Spleen (tissue), 11 donors: ENCODE measurements around the gene ZCWPW1. TPM values are rescaled to one million over a fixed set of nuclear protein-coding genes. Genes with fewer than 3 reads are reported as not detected.

ENCODE experiments used
- DNase-seq: peaks from one replicate; pipeline ENCODE4 v3.0.0-alpha.2; 2020
- H3K27ac ChIP-seq, 8 donors: fragments of 200-600 bp; sonication (generic) in 7 of 8; 1 replicate in 4 of 8; 2 replicates in 4 of 8; pipeline versions ENCODE4 v1.5.0 to v1.8.0; 2016 to 2021; ENCODE audit warnings: inconsistent platforms in 4 of 8, mild to moderate bottlenecking in 4 of 8, moderate library complexity in 1 of 8
- H3K27me3 ChIP-seq, 7 donors: fragments of 200-600 bp; sonication (generic) in 6 of 7; replicated peaks in 1 of 7; 1 replicate in 4 of 7; 2 replicates in 3 of 7; pipeline versions ENCODE4 v1.5.0 to v1.8.0; 2016 to 2021; ENCODE audit warnings: inconsistent platforms in 3 of 7, mild to moderate bottlenecking in 1 of 7
- H3K36me3 ChIP-seq, 6 donors: fragments of 200-600 bp; sonication (generic) in 5 of 6; 1 replicate in 4 of 6; 2 replicates in 2 of 6; pipeline versions ENCODE4 v1.5.0 to v1.8.0; 2016 to 2021; ENCODE audit warnings: inconsistent platforms in 2 of 6
- H3K4me1 ChIP-seq, 6 donors: fragments of 200-600 bp; sonication (generic) in 5 of 6; 1 replicate in 3 of 6; 2 replicates in 3 of 6; pipeline versions ENCODE4 v1.5.0 to v1.8.0; 2016 to 2021; ENCODE audit warnings: inconsistent platforms in 3 of 6
- H3K4me3 ChIP-seq, 8 donors: fragments of 200-600 bp; sonication (generic) in 7 of 8; 1 replicate in 4 of 8; 2 replicates in 4 of 8; pipeline versions ENCODE4 v1.5.0 to v1.8.0; 2016 to 2021; ENCODE audit warnings: inconsistent platforms in 4 of 8, mild to moderate bottlenecking in 4 of 8, moderate library complexity in 2 of 8
- H3K9me3 ChIP-seq, 8 donors: fragments of 200-600 bp; sonication (generic) in 7 of 8; 1 replicate in 4 of 8; 2 replicates in 4 of 8; pipeline versions ENCODE4 v1.5.0 to v1.8.0; 2016 to 2021; ENCODE audit warnings: inconsistent platforms in 4 of 8
- CTCF ChIP-seq, 11 experiments: fragments of 200-600 bp in 7 of 11; fragments of 450-650 bp in 4 of 11; sonication (generic) in 4 of 11; IDR thresholded peaks in 8 of 11; conservative IDR thresholded peaks in 3 of 11; 1 replicate in 7 of 11; 2 replicates in 4 of 11; pipeline versions ENCODE4 v1.4.0 to v1.8.0; 2016 to 2021; ENCODE audit warnings: antibody characterized with exemption in 11 of 11, inconsistent platforms in 4 of 11, mild to moderate bottlenecking in 1 of 11
- POLR2A ChIP-seq, 3 donors: fragments of 450-650 bp; IDR thresholded peaks; one replicate each; pipeline ENCODE4 v1.5.1; 2017; ENCODE audit warnings: antibody characterized with exemption in 3 of 3, mild to moderate bottlenecking in 1 of 3
- POLR2AphosphoS5 ChIP-seq, 3 donors: sonication (generic); formaldehyde crosslinking; IDR thresholded peaks; one replicate each; pipeline ENCODE4 v1.5.1; 2017; ENCODE audit warnings: antibody characterized with exemption in 3 of 3
- WGBS, 5 donors: extraction: QIAGEN DNeasy Blood & Tissue Kit in 3 of 5; methylation state at CpG; one replicate each; pipeline versions ENCODE4 v1.1.5 to v1.1.7; 2013 to 2018; 5-methylcytosine and 5-hydroxymethylcytosine counted together
- intact Hi-C: fragments of 100-400 bp; cut with DNase I; formaldehyde crosslinking; loops from one replicate; pipeline ENCODE4 v1.15.0; 2023; ENCODE audit warnings: low total_unique reads
- polyA plus RNA-seq, 3 donors: library from polyadenylated mRNA; stranded (reverse); fragments of 200-250 nt; gene quantifications; one replicate each; pipeline ENCODE4 v1.2.1, GENCODE V29; 2013
- total RNA-seq, 7 donors: library from RNA; depleted of rRNA in 3 of 7; stranded (reverse); fragments of >200 nt in 3 of 7; fragmentation: NEBNext Ultra II Directional in 4 of 7; extraction: Animal tissue kit (Norgen Biotek cat#: 25700) in 4 of 7; gene quantifications; one replicate each; pipeline versions ENCODE4 v1.1.0 to v1.2.1, GENCODE V29; 2016 to 2021
- donor health status: healthy with polysubstance abuse.
- donor health status: DM: no; HTN: no; CAD: no; lungs with moderate emphysema.
- donor health status: DM: no; HTN: no; CAD: no.
- donor health status: Bipolar disorder and iron deficiency.
- donor health status: healthy.
- donor health status: DM: no; HTN: no; CAD: no.
- donor health status: DM: yes; HTN: yes; CAD: no.

The ZCWPW1 gene
- total and polyA plus RNA-seq, 10 donors = 4.5 to 42.6 (median 6.6) TPM

GRCh38 chr7:100466653-100467605 is 38.4 kb upstream of the ZCWPW1 start:
- DNase-seq = no peak
- Histone ChIP-seq H3K4me3 (no peak overlapping the region), H3K4me1 (peaks cover 13 to 73% (median 38%) of the 10 kb centered on the region in 6 donors), H3K9me3 (no peaks in the 10 kb centered on the region), H3K27me3 (no peaks in the 10 kb centered on the region), H3K36me3 (peaks cover 0 to 97% (median 45%) of the 10 kb centered on the region in 6 donors), H3K27ac (peak overlapping the region in 2 of 8 donors; percentile 21 to 60)
- intact Hi-C loops = no loop called here
- TF ChIP-seq POLR2AphosphoS5 (IDR thresholded peaks at IDR 0.05) (peak in 2 of 3 donors; percentile 38 to 69), CTCF (IDR thresholded peaks at IDR 0.05 in 8 of 11, conservative IDR thresholded peaks at IDR 0.05 in 3 of 11) (no peak)
- WGBS, 5 donors = 82 to 90% (median 84%) methylated on average over 30 to 32 of the region's 32 CpGs

GRCh38 chr7:100465702-100466311 is 37.3 kb upstream of the ZCWPW1 start:
- DNase-seq = peak; percentile 84
- peaks cover 0 to 97% (median 44%) of the 10 kb centered on the region in 6 donors for H3K36me3 ChIP-seq
- 15 to 49% (median 27%) methylated on average over 10 to 17 of the region's 17 CpGs for WGBS, 5 donors
- intact Hi-C loops = no loop called here
- H3K4me1 ChIP-seq = peaks cover 13 to 62% (median 35%) of the 10 kb centered on the region in 6 donors
- no peaks in the 10 kb centered on the region for H3K9me3 ChIP-seq
- peak overlapping the region in 5 of 8 donors; percentile 31 to 60 (median 48) for H3K27ac ChIP-seq
- no peak overlapping the region for H3K4me3 ChIP-seq
- no peak for TF ChIP-seq POLR2A (IDR thresholded peaks at IDR 0.05)
- peak; percentile 64 to 83 (median 76) for TF ChIP-seq POLR2AphosphoS5 (IDR thresholded peaks at IDR 0.05)
- TF ChIP-seq CTCF (IDR thresholded peaks at IDR 0.05 in 8 of 11, conservative IDR thresholded peaks at IDR 0.05 in 3 of 11) = peak in 10 of 11 experiments; percentile 15 to 75 (median 56)
- no peaks in the 10 kb centered on the region for H3K27me3 ChIP-seq

- H3K9me3 ChIP-seq = no peaks in the 10 kb centered on the region
- H3K27me3 ChIP-seq = no peaks in the 10 kb centered on the region
- H3K36me3 ChIP-seq = peaks cover 0 to 97% (median 40%) of the 10 kb centered on the region in 6 donors
- no peak overlapping the region for H3K4me3 ChIP-seq
- H3K4me1 ChIP-seq = peaks cover 13 to 57% (median 35%) of the 10 kb centered on the region in 6 donors
- TF ChIP-seq POLR2A (IDR thresholded peaks at IDR 0.05) = no peak
- peak overlapping the region in 2 of 8 donors; percentile 31 to 60 for H3K27ac ChIP-seq
- DNase-seq = no peak
- intact Hi-C loops = no loop called here
- WGBS, 5 donors = 72 to 88% (median 83%) methylated on average over 8 of the region's 8 CpGs
Observed at GRCh38 chr7:100465299-100465698, 36.8 kb upstream of the ZCWPW1 start.

- Histone ChIP-seq H3K4me1 (peaks cover 10 to 52% (median 34%) of the 10 kb centered on the region in 6 donors), H3K9me3 (no peaks in the 10 kb centered on the region), H3K36me3 (peaks cover 0 to 97% (median 39%) of the 10 kb centered on the region in 6 donors), H3K4me3 (no peak overlapping the region), H3K27me3 (no peaks in the 10 kb centered on the region), H3K27ac (no peak overlapping the region)
- 89 to 97% (median 95%) methylated on average over 2 of the region's 2 CpGs for WGBS, 5 donors
- TF ChIP-seq POLR2A (IDR thresholded peaks at IDR 0.05) (no peak), POLR2AphosphoS5 (IDR thresholded peaks at IDR 0.05) (no peak), CTCF (IDR thresholded peaks at IDR 0.05 in 8 of 11, conservative IDR thresholded peaks at IDR 0.05 in 3 of 11) (no peak)
- DNase-seq = no peak
- intact Hi-C loops = no loop called here
Observed at GRCh38 chr7:100464791-100465190, 36.3 kb upstream of the ZCWPW1 start.
